GM18505 (cell line): ENCODE data around the gene ATP9B.

Source experiments
- ATAC-seq: cut with Tn5 transposase; IDR thresholded peaks from one replicate; pipeline ENCODE4 v1.9.1; 2021; ENCODE audit not compliant: unreplicated experiment
- POLR2A ChIP-seq: IDR thresholded peaks from 4 replicates; pipeline ENCODE4 v1.6.1; 2011; ENCODE audit warnings: borderline replicate concordance; ENCODE audit not compliant: insufficient read depth, insufficient read length; ENCODE audit errors: extremely low read depth

ATP9B gene

GRCh38 chr18:79092874-79093273, 23.7 kb downstream of the ATP9B start:
- no peak for TF ChIP-seq POLR2A
- ATAC-seq = no peak

DNA sequence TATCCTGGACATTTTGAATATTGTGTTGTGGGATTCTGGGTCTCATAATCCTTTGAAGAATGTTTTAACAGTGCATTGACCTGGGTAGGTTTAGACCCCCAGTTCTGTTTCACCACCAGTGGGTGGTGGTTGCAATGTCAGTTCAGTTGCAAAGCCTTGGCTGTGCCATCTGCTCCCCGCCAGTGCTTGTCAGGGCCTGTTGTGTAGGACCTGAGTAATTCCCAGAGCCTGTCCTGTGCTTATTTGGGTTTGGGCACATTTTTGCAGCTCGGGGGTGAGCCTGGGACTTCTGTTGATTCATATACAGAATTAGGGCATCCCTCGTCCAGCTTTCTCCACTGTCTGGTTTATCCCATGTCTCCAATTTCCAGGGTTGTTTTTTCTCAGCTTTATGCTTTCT, 24.8 kb downstream of the ATP9B start:
- no peak for TF ChIP-seq POLR2A
- no peak for ATAC-seq

- no peak for ATAC-seq
- no peak for TF ChIP-seq POLR2A
These were observed 26.0 kb downstream of the ATP9B start for GRCh38 chr18:79095216-79095615.

DNA sequence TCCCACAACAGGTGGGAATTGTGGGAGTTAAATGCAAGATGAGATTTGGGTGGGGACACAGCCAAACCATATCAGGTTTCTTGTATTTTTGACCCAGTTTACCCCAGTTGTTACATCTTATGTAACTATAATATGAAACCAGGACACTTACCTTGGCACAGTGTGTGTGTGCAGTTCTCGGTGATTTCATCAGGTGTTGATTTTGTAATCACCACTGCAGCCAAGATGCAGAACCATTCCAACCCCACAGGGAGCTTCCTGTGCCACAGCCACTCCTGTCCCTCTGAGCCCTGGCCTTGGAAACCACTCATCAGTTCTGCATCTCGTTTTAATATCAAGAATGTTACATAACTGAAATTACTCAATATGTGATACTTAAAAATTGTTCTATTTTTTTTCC, 31.8 kb downstream of the ATP9B start:
- no peak for ATAC-seq

DNA sequence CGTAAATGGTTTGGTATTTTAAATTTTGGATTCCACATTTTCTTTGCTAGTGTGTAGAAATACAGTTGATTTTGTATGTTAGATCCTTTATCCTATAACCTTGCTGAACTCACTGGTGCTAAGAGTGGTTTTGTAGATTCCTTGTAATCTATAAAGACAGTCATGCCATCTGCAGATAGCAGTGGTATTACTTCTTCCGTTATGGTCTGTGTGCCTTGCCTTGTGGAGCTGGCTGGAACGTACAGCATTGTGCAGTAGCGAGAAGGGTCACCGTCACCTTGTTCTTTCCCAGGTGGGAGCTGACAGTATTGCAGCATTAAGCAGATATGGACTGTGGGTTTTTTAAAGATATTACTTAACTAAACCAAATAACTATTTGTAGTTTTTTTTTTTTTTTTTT, 33.7 kb downstream of the ATP9B start:
- no peak for TF ChIP-seq POLR2A
- no peak for ATAC-seq

More for the DNA sequence above, 31.8 kb downstream of the ATP9B start:
- TF ChIP-seq POLR2A = no peak

DNA sequence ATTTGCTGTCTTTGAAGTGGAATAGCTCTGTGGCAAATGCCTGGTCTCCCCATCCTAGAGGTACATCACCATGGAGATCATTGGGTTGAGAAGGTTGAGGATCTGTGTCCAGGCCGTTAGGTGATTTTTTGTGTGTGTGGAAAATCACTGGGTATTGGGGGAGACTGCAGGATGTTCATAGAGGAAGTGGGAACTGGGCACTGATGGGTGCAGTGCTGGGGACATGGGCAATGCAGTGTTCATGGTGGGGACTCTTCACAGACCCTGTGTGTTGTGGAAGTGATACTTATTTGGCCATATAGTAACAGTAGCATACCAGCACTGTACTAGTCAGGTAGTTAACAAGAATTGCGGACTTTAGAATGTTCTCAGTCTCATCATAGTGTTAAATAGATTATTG, 34.9 kb downstream of the ATP9B start:
- no peak for TF ChIP-seq POLR2A
- ATAC-seq = no peak

DNA sequence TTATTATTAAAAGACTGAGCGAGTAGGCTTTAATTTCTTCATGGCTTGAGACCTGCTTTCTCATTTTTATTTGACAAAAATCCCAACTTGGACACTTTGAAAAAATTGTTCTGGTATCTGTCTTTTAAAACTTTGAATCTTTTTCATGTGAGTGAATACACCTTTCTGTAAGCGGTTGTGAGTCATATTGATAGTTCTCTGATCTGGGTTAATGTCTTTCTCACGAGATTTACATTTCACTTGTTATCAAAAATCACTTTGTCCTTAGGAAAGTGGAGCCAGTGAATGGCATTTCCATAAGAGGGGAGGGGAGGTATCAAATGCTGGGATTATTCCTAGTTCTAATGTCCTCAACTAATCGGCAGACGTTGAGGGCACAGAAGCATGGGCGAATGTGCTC, 36.3 kb downstream of the ATP9B start:
- ATAC-seq = no peak
- no peak for TF ChIP-seq POLR2A

GRCh38 chr18:79106084-79106483, 36.9 kb downstream of the ATP9B start:
- ATAC-seq = no peak
- no peak for TF ChIP-seq POLR2A

- no peak for TF ChIP-seq POLR2A
- ATAC-seq = no peak
These were observed 38.7 kb downstream of the ATP9B start for GRCh38 chr18:79107886-79108285.

GRCh38 chr18:79108549-79109215, 39.5 kb downstream of the ATP9B start:
- no peak for TF ChIP-seq POLR2A
- ATAC-seq = no peak

DNA sequence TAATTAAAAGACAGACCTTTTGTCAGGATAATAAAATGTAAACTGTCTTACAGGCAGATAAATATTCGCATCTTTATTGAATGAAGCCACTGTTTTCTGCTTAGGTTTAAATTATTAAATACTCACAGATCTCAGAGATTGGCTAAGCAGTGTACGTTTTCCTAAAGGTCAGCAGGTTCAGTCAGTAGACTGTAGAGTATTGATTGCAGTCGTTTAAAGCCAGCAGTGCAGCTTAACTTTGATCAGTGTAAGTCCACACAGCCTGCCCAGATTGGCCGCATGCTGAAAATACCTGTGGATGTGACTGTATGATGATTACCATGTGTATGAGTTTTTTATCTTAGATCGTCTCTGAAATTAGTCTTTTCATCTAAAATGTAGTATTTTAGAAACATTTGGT, 42.3 kb downstream of the ATP9B start:
- no peak for TF ChIP-seq POLR2A
- no peak for ATAC-seq

GRCh38 chr18:79117385-79117784, 48.2 kb downstream of the ATP9B start:
- TF ChIP-seq POLR2A = no peak
- ATAC-seq = no peak

DNA sequence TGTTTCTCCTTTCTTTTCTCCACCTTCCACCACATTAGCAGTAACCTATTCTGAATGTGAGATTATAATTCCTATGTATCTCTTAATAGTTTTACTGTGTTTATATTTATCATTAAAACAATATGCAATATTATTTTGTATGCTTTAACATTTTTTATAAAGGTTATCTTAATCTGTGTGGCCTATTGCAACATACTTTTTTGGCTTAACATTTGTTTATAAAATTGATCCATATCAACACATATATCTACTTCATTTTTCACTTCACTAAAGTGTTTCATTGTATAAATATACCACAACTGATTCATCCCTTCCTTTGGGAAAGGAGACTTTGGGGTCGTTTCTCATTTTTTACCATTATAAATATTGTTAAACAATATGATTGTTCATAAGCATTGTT, 48.6 kb downstream of the ATP9B start:
- no peak for ATAC-seq
- no peak for TF ChIP-seq POLR2A

- no peak for ATAC-seq
- no peak for TF ChIP-seq POLR2A
These were observed 49.6 kb downstream of the ATP9B start for GRCh38 chr18:79118797-79119196.
